Nephron progenitor cell (in vitro differentiated cells): Measurements from ENCODE around the gene LTBP2.

ENCODE experiments used
- DNase-seq: peaks from one replicate; pipeline ENCODE4 v3.0.0; 2021
- H3K27ac Mint-ChIP-seq: 2 replicates; pipeline ENCODE4 v1.8.0; 2021; ENCODE audit warnings: mild to moderate bottlenecking, moderate library complexity, mixed read lengths
- H3K27me3 Mint-ChIP-seq: 2 replicates; pipeline ENCODE4 v1.8.0; 2021; ENCODE audit warnings: mild to moderate bottlenecking, low read depth, mixed read lengths; ENCODE audit not compliant: poor library complexity
- H3K36me3 Mint-ChIP-seq: 2 replicates; pipeline ENCODE4 v1.8.0; 2021; ENCODE audit warnings: low read depth, mixed read lengths
- H3K4me1 Mint-ChIP-seq: 2 replicates; pipeline ENCODE4 v1.8.0; 2021; ENCODE audit warnings: mixed read lengths
- H3K4me3 Mint-ChIP-seq: 2 replicates; pipeline ENCODE4 v1.8.0; 2021; ENCODE audit warnings: mild to moderate bottlenecking, moderate library complexity, mixed read lengths
- H3K9me3 Mint-ChIP-seq: 2 replicates; pipeline ENCODE4 v1.8.0; 2021; ENCODE audit warnings: mild to moderate bottlenecking, moderate library complexity, mixed read lengths
- CTCF ChIP-seq: fragments of 200-600 bp; sonication (generic); IDR thresholded peaks from 2 replicates; pipeline ENCODE4 v1.5.0; 2021; ENCODE audit warnings: antibody characterized with exemption

Gene LTBP2

DNA sequence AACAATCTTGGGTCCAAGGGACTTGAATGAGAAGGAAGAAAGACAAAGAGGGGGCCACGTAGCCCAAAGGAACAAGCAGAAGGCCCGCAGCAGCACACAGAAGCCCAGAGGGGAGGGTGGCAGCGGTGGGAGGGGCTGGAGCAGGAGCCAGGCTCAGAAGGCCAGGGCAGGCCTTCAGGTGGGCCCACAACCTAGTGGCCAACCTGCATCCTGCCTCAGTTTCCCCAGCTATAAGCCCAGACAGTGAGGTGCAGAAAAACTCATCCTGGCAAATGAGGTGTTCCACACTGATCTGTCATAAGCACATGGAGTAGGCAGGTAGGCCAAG, 34.1 kb downstream of the LTBP2 start:
- Mint-ChIP-seq H3K4me3 (no peak overlapping the region), H3K27ac (no peak overlapping the region), H3K4me1 (peaks cover 44% of the 10 kb centered on the region)

GRCh38 chr14:74577247-74577947, 34.6 kb downstream of the LTBP2 start:
- Mint-ChIP-seq H3K4me3 (no peak overlapping the region), H3K27ac (no peak overlapping the region), H3K27me3 (peaks cover 9% of the 10 kb centered on the region), H3K4me1 (peaks cover 49% of the 10 kb centered on the region), H3K36me3 (no peaks in the 10 kb centered on the region), H3K9me3 (no peaks in the 10 kb centered on the region)
- no peak for TF ChIP-seq CTCF
- DNase-seq: no peak

More for the DNA sequence above, 34.1 kb downstream of the LTBP2 start:
- Mint-ChIP-seq H3K27me3 (peaks cover 9% of the 10 kb centered on the region), H3K36me3 (no peaks in the 10 kb centered on the region), H3K9me3 (no peaks in the 10 kb centered on the region)
- TF ChIP-seq CTCF: no peak
- DNase-seq: no peak

GRCh38 chr14:74575936-74576335, 36.1 kb downstream of the LTBP2 start:
- Mint-ChIP-seq H3K27ac (no peak overlapping the region), H3K9me3 (no peaks in the 10 kb centered on the region), H3K27me3 (peaks cover 9% of the 10 kb centered on the region), H3K4me1 (peaks cover 63% of the 10 kb centered on the region), H3K4me3 (no peak overlapping the region), H3K36me3 (no peaks in the 10 kb centered on the region)
- no peak for DNase-seq
- TF ChIP-seq CTCF: no peak

GRCh38 chr14:74575507-74575906, 36.5 kb downstream of the LTBP2 start:
- Mint-ChIP-seq H3K9me3 (no peaks in the 10 kb centered on the region), H3K27me3 (peaks cover 9% of the 10 kb centered on the region), H3K4me3 (no peak overlapping the region), H3K4me1 (peaks cover 64% of the 10 kb centered on the region), H3K27ac (no peak overlapping the region), H3K36me3 (no peaks in the 10 kb centered on the region)
- TF ChIP-seq CTCF: no peak
- DNase-seq: no peak

DNA sequence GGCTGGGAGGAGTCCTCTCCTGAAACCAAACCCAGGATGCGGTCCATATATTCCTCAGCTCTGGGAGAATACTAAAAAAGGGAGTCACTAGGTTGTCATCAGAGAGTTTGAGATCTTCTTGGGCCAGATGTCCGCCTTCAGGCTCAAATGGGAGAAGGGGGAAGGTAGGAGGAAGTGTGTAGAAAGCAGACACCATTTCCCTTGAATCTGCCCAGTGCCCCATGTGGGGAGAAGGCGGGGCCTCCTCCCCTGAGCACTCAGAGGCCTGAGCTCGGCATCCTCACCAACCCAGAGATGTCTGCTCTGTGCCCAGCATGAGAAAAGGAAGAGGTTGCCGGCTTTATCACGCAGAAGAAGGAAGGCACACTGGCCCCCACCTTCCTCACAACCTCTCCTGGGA, 37.3 kb downstream of the LTBP2 start:
- no peak for TF ChIP-seq CTCF
- no peak overlapping the region for H3K4me3 Mint-ChIP-seq
- peaks cover 70% of the 10 kb centered on the region for H3K4me1 Mint-ChIP-seq
- H3K27ac Mint-ChIP-seq: no peak overlapping the region
- H3K27me3 Mint-ChIP-seq: peaks cover 6% of the 10 kb centered on the region
- no peak for DNase-seq
- no peaks in the 10 kb centered on the region for H3K9me3 Mint-ChIP-seq
- no peaks in the 10 kb centered on the region for H3K36me3 Mint-ChIP-seq

GRCh38 chr14:74574090-74574433, 38.0 kb downstream of the LTBP2 start:
- no peak for TF ChIP-seq CTCF
- H3K4me3 Mint-ChIP-seq: no peak overlapping the region
- H3K27ac Mint-ChIP-seq: no peak overlapping the region
- no peaks in the 10 kb centered on the region for H3K36me3 Mint-ChIP-seq
- no peak for DNase-seq
- peaks cover 6% of the 10 kb centered on the region for H3K27me3 Mint-ChIP-seq
- no peaks in the 10 kb centered on the region for H3K9me3 Mint-ChIP-seq
- H3K4me1 Mint-ChIP-seq: peaks cover 75% of the 10 kb centered on the region
